Upper lobe of left lung (tissue), 4 donors: Measurements from ENCODE around the gene ZBTB12.

Source experiments
- CTCF ChIP-seq, 6 experiments: fragments of 450-650 bp in 4 of 6; fragments of 200-600 bp in 2 of 6; sonication (generic) in 2 of 6; IDR thresholded peaks; one replicate each; pipeline ENCODE4 v1.5.1; 2016 to 2019; ENCODE audit warnings: antibody characterized with exemption in 6 of 6
- EP300 ChIP-seq, 4 donors: sonication (generic); formaldehyde crosslinking; IDR thresholded peaks; one replicate each; pipeline ENCODE4 v1.5.1; 2017; ENCODE audit warnings: antibody characterized with exemption in 4 of 4, control low read depth in 2 of 4
- POLR2A ChIP-seq, 4 donors: fragments of 450-650 bp; IDR thresholded peaks; one replicate each; pipeline ENCODE4 v1.5.1; 2016 to 2017; ENCODE audit warnings: antibody characterized with exemption in 4 of 4, mild to moderate bottlenecking in 2 of 4
- POLR2AphosphoS5 ChIP-seq, 2 donors: sonication (generic); formaldehyde crosslinking; IDR thresholded peaks; one replicate each; pipeline ENCODE4 v1.5.1; 2017; ENCODE audit warnings: antibody characterized with exemption in 2 of 2

DNA sequence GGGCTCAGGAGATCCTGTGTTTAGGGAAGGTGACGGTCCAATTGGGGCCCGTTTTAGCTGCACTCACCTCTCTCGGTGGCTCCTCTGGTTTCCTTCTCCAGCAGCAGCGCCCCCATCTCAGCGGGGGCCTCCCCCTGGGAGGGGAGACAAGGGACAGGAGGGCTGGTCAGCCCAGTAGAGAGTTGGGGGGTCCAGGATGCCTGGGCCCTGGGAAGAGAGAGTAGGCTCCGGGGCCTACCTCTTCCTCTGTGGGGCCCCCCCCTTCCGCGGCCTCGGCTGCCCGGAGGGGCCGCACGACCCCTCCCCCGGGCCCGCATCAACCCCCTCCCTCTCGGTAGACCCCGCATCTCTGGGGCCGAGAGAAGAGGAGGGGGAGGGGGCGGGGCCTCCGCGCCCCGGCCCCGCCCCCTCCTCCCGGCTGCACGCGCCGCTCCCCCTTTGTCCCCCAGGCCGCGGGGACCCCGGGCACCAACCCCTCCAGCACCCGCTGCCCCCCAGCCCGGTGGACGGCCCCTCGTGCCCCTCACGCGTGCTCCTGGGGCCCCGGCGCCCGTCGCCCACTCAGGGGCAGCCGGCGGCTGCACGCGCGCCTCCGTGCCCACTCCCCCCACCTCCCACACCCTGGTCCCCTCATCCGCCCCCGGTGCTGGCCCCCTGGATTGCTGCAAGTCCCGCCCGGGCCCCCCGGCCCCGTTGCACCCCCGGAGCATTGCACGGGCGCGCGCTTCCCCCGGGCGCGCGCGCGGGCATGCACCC is 4.9 kb downstream of the ZBTB12 start:
- TF ChIP-seq POLR2AphosphoS5 (IDR thresholded peaks at IDR 0.05) (no peak), CTCF (IDR thresholded peaks at IDR 0.05) (peak in 1 of 6 experiments; percentile 43), POLR2A (IDR thresholded peaks at IDR 0.05) (no peak), EP300 (IDR thresholded peaks at IDR 0.05) (no peak)
